ENCODE data around the gene NRG2.

DNA sequence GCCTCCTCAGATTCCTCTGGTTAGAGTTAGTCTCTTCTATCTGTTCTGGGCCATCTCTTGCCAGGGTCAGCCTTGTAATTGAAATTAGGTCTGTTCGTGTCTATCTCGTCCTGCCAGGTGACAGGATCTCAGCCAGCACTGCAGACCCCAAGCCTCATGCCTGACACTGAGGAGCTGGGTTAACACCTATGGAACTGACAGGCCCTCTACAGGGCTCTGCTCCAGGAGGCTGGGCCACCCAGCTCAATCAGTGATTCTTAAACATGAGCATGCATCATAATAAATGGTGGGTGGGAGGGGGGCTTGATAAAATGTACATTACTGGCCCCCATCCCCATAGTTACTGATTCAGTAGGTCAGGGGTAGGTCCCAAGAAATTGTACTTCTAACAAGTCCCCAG lies 144.1 kb downstream of the NRG2 start:
- TF ChIP-seq, protein P1, sequence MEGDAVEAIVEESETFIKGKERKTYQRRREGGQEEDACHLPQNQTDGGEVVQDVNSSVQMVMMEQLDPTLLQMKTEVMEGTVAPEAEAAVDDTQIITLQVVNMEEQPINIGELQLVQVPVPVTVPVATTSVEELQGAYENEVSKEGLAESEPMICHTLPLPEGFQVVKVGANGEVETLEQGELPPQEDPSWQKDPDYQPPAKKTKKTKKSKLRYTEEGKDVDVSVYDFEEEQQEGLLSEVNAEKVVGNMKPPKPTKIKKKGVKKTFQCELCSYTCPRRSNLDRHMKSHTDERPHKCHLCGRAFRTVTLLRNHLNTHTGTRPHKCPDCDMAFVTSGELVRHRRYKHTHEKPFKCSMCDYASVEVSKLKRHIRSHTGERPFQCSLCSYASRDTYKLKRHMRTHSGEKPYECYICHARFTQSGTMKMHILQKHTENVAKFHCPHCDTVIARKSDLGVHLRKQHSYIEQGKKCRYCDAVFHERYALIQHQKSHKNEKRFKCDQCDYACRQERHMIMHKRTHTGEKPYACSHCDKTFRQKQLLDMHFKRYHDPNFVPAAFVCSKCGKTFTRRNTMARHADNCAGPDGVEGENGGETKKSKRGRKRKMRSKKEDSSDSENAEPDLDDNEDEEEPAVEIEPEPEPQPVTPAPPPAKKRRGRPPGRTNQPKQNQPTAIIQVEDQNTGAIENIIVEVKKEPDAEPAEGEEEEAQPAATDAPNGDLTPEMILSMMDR (IDR thresholded peaks at IDR 0.05), result no peak
- TF ChIP-seq POLR2A (IDR thresholded peaks at IDR 0.05), result no peak
